Measurements from ENCODE around the gene CNOT2. TPM values are rescaled to one million over a fixed set of nuclear protein-coding genes. Genes with fewer than 3 reads are reported as not detected.

Gene CNOT2
- total and polyA plus RNA-seq, 2 donors (not counting 1 experiment from before 2014, with no cell fraction given) = 65.0 to 120 TPM

DNA sequence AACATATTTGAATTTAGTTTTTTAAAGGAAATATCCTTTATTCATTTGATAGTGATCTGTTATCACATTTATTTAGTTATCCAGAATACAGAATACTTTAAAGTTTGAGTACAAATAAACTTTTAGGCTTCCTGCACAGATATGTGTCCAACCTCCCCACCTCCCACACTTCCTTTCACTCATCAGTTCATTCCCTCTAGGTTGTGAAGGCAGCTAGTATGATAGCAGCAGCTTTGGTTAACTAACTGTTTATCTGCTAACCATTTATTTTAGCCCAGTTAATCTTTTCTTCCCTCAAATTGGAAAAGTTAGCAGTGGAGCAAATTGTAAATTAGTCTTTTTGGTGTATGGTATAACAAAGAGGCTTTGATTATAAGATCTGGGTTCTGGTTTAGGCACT lies 35.7 kb downstream of the CNOT2 start:
- H3K27me3 ChIP-seq (replicated peaks in 1 of 4; ENCODE audit: control extremely low read depth in 1 of 4, control insufficient read depth in 3 of 4, insufficient read depth in 4 of 4, low read length in 3 of 4) = no peaks in the 10 kb centered on the region
- peaks cover 14% of the 10 kb centered on the region for H3K4me1 Mint-ChIP-seq
- H3K4me1 ChIP-seq (ENCODE audit: control insufficient read depth in 2 of 2, insufficient read depth in 2 of 2, low read length in 2 of 2) = no peaks in the 10 kb centered on the region
- no peaks in the 10 kb centered on the region for H3K9me3 Mint-ChIP-seq (ENCODE audit: insufficient read depth)
- H3K27me3 Mint-ChIP-seq = no peaks in the 10 kb centered on the region
- ChIA-PET CTCF (no interaction called here), POLR2A (no interaction called here)
- peaks cover 71% of the 10 kb centered on the region for H3K79me2 ChIP-seq (ENCODE audit: control insufficient read depth, insufficient read depth, low read length)
- no peak overlapping the region for H3K4me3 Mint-ChIP-seq
- no peak overlapping the region for H3K9ac ChIP-seq (ENCODE audit: low read length)
- peaks cover 6 to 8% of the 10 kb centered on the region in 2 experiments for H3K36me3 ChIP-seq (replicated peaks in 1 of 2; ENCODE audit: control extremely low read depth in 1 of 2, control insufficient read depth in 1 of 2, extremely low read depth in 1 of 2, insufficient read depth in 2 of 2, low read length in 1 of 2)
- no peak overlapping the region for H3K4me3 ChIP-seq (ENCODE audit: control extremely low read depth in 1 of 5, extremely low read depth in 1 of 5, insufficient read depth in 1 of 5, low read depth in 2 of 5, low read length in 4 of 5)
- ATAC-seq (ENCODE audit: low read depth) (no peak), DNase-seq (no peak)
- H3K27ac Mint-ChIP-seq = no peak overlapping the region
- intact Hi-C loops (cut with micrococcal nuclease) = loop anchor here (5.0 kb wide), 1 partner anchor 37 kb away; the partner anchor contains the start of gene CNOT2
- no peak overlapping the region for H3K4me2 ChIP-seq (replicated peaks; ENCODE audit: low read depth, low read length, poor library complexity, severe bottlenecking)
- no peaks in the 10 kb centered on the region for H3K9me3 ChIP-seq (ENCODE audit: control extremely low read depth in 1 of 3, control insufficient read depth in 2 of 3, insufficient read depth in 1 of 3, low read length in 2 of 3)
- TF ChIP-seq EZH2 (IDR thresholded peaks at IDR 0.05; ENCODE audit: borderline replicate concordance, insufficient read depth, low read depth, low read length, poor library complexity, severe bottlenecking) = no peak
- TF ChIP-seq, protein P1, sequence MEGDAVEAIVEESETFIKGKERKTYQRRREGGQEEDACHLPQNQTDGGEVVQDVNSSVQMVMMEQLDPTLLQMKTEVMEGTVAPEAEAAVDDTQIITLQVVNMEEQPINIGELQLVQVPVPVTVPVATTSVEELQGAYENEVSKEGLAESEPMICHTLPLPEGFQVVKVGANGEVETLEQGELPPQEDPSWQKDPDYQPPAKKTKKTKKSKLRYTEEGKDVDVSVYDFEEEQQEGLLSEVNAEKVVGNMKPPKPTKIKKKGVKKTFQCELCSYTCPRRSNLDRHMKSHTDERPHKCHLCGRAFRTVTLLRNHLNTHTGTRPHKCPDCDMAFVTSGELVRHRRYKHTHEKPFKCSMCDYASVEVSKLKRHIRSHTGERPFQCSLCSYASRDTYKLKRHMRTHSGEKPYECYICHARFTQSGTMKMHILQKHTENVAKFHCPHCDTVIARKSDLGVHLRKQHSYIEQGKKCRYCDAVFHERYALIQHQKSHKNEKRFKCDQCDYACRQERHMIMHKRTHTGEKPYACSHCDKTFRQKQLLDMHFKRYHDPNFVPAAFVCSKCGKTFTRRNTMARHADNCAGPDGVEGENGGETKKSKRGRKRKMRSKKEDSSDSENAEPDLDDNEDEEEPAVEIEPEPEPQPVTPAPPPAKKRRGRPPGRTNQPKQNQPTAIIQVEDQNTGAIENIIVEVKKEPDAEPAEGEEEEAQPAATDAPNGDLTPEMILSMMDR (IDR thresholded peaks at IDR 0.05) = no peak
- peak overlapping the region in 1 of 2 donors; percentile 19 for H3K27ac ChIP-seq (ENCODE audit: low read length in 2 of 2)
- H4K20me1 ChIP-seq (ENCODE audit: control insufficient read depth, insufficient read depth, low read length, poor library complexity, severe bottlenecking) = peaks cover 36% of the 10 kb centered on the region
- no peak overlapping the region for H2AFZ ChIP-seq (ENCODE audit: insufficient read depth, low read depth, low read length, poor library complexity, severe bottlenecking)

DNA sequence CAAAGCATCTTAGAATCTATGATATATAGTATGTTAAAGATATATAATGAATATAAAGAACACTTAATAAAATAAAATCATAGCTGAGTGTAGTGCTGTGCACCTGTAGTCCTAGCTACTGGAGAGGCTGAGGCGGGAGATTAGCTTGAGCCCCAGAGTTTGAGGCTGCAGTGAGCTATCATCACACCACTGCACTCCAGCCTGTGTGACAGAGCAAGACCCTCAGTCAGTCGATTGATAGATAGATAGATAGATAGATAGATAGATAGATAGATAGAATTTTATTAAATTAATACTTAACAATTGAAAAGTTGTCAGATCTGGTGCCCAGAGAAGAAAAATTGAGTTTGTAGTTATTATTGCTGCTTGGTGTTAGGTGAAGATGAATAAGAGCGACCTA lies 40.0 kb downstream of the CNOT2 start:
- Histone ChIP-seq H3K4me3 (ENCODE audit: control extremely low read depth in 1 of 5, extremely low read depth in 1 of 5, insufficient read depth in 1 of 5, low read depth in 2 of 5, low read length in 4 of 5) (no peak overlapping the region), H3K9ac (ENCODE audit: low read length) (no peak overlapping the region), H3K27me3 (replicated peaks in 1 of 4; ENCODE audit: control extremely low read depth in 1 of 4, control insufficient read depth in 3 of 4, insufficient read depth in 4 of 4, low read length in 3 of 4) (no peaks in the 10 kb centered on the region), H3K4me2 (replicated peaks; ENCODE audit: low read depth, low read length, poor library complexity, severe bottlenecking) (no peak overlapping the region), H4K20me1 (ENCODE audit: control insufficient read depth, insufficient read depth, low read length, poor library complexity, severe bottlenecking) (peaks cover 33% of the 10 kb centered on the region), H3K9me3 (ENCODE audit: control extremely low read depth in 1 of 3, control insufficient read depth in 2 of 3, insufficient read depth in 1 of 3, low read length in 2 of 3) (no peaks in the 10 kb centered on the region), H3K36me3 (replicated peaks in 1 of 2; ENCODE audit: control extremely low read depth in 1 of 2, control insufficient read depth in 1 of 2, extremely low read depth in 1 of 2, insufficient read depth in 2 of 2, low read length in 1 of 2) (peaks cover 9 to 16% of the 10 kb centered on the region in 2 experiments), H3K4me1 (ENCODE audit: control insufficient read depth in 2 of 2, insufficient read depth in 2 of 2, low read length in 2 of 2) (no peaks in the 10 kb centered on the region), H3K27ac (ENCODE audit: low read length in 2 of 2) (no peak overlapping the region), H3K79me2 (ENCODE audit: control insufficient read depth, insufficient read depth, low read length) (peaks cover 65% of the 10 kb centered on the region), H2AFZ (ENCODE audit: insufficient read depth, low read depth, low read length, poor library complexity, severe bottlenecking) (no peak overlapping the region)
- peaks cover 8% of the 10 kb centered on the region for H3K4me1 Mint-ChIP-seq
- no peak for TF ChIP-seq EZH2 (IDR thresholded peaks at IDR 0.05; ENCODE audit: borderline replicate concordance, insufficient read depth, low read depth, low read length, poor library complexity, severe bottlenecking)
- TF ChIP-seq, protein P1 (IDR thresholded peaks at IDR 0.05) = no peak
- ATAC-seq (ENCODE audit: low read depth) = no peak
- 100% methylated on average over 1 of the region's 3 CpGs for WGBS (ENCODE audit: insufficient coverage)
- no peak overlapping the region for H3K4me3 Mint-ChIP-seq
- CTCF ChIA-PET = no interaction called here
- no peaks in the 10 kb centered on the region for H3K27me3 Mint-ChIP-seq
- no peak overlapping the region for H3K27ac Mint-ChIP-seq
- POLR2A ChIA-PET = no interaction called here
- intact Hi-C loops (cut with micrococcal nuclease) = no loop called here
- no peak for DNase-seq
- H3K9me3 Mint-ChIP-seq (ENCODE audit: insufficient read depth) = no peaks in the 10 kb centered on the region

Measured in B cell (primary cell).